ENCODE data around the gene RAB1B. TPM values are rescaled to one million over a fixed set of nuclear protein-coding genes. Genes with fewer than 3 reads are reported as not detected.

Gene RAB1B
- total RNA-seq, 1 donor from 2014 or later, result 138 TPM

GRCh38 chr11:66267039-66267378 lies 1.4 kb upstream of the RAB1B start:
- H3K36me3 ChIP-seq, result peaks cover 39% of the 10 kb centered on the region
- peak overlapping the region; percentile 91 for H3K27ac ChIP-seq
- peaks cover 29% of the 10 kb centered on the region for H3K4me1 ChIP-seq
- H3K9me3 ChIP-seq, result no peaks in the 10 kb centered on the region
- no peak for DNase-seq
- no peak for ATAC-seq
- no peak for TF ChIP-seq CTCF (IDR thresholded peaks at IDR 0.05)
- intact Hi-C loops (cut with DNase I), result no loop called here
- H3K27me3 ChIP-seq (ENCODE audit: low read depth), result no peaks in the 10 kb centered on the region
- peak overlapping the region; percentile 81 for H3K4me3 ChIP-seq

GRCh38 chr11:66267379-66268243 lies 828 bp upstream of the RAB1B start:
- Histone ChIP-seq H3K27ac (peak overlapping the region; percentile 91), H3K36me3 (peaks cover 39% of the 10 kb centered on the region), H3K4me3 (peak overlapping the region; percentile 81), H3K9me3 (no peaks in the 10 kb centered on the region), H3K27me3 (ENCODE audit: low read depth) (no peaks in the 10 kb centered on the region), H3K4me1 (peaks cover 29% of the 10 kb centered on the region)
- intact Hi-C loops (cut with DNase I), result no loop called here
- ATAC-seq (peak; percentile 91), DNase-seq (peak; percentile 92)
- TF ChIP-seq CTCF (IDR thresholded peaks at IDR 0.05), result peak; percentile 17

GRCh38 chr11:66268952-66269905 lies 790 bp downstream of the RAB1B start:
- no peaks in the 10 kb centered on the region for H3K27me3 ChIP-seq (ENCODE audit: low read depth)
- H3K27ac ChIP-seq, result peak overlapping the region; percentile 91
- intact Hi-C loops (cut with DNase I), result no loop called here
- no peak for TF ChIP-seq CTCF (IDR thresholded peaks at IDR 0.05)
- H3K4me3 ChIP-seq, result peak overlapping the region; percentile 81
- H3K4me1 ChIP-seq, result peaks cover 29% of the 10 kb centered on the region
- ATAC-seq (no peak), DNase-seq (no peak)
- no peaks in the 10 kb centered on the region for H3K9me3 ChIP-seq
- peaks cover 39% of the 10 kb centered on the region for H3K36me3 ChIP-seq

GRCh38 chr11:66271816-66272215 lies 3.4 kb downstream of the RAB1B start:
- Histone ChIP-seq H3K27me3 (ENCODE audit: low read depth) (no peaks in the 10 kb centered on the region), H3K4me3 (no peak overlapping the region), H3K9me3 (no peaks in the 10 kb centered on the region), H3K27ac (no peak overlapping the region), H3K4me1 (peaks cover 24% of the 10 kb centered on the region), H3K36me3 (peaks cover 53% of the 10 kb centered on the region)
- ATAC-seq (no peak), DNase-seq (no peak)
- intact Hi-C loops (cut with DNase I), result no loop called here
- TF ChIP-seq CTCF (IDR thresholded peaks at IDR 0.05), result no peak

GRCh38 chr11:66272596-66272995 lies 4.2 kb downstream of the RAB1B start:
- H3K9me3 ChIP-seq, result no peaks in the 10 kb centered on the region
- H3K36me3 ChIP-seq, result peaks cover 54% of the 10 kb centered on the region
- no peak overlapping the region for H3K27ac ChIP-seq
- peaks cover 23% of the 10 kb centered on the region for H3K4me1 ChIP-seq
- H3K4me3 ChIP-seq, result no peak overlapping the region
- H3K27me3 ChIP-seq (ENCODE audit: low read depth), result no peaks in the 10 kb centered on the region
- ATAC-seq, result no peak
- intact Hi-C loops (cut with DNase I), result no loop called here
- no peak for DNase-seq
- no peak for TF ChIP-seq CTCF (IDR thresholded peaks at IDR 0.05)
